CD4-positive, alpha-beta T cell treated with Interleukin-15 for 4 hours (primary cell): ENCODE measurements around the gene CNKSR1.

ENCODE experiments used
- DNase-seq: peaks from one replicate; pipeline ENCODE4 v3.0.0-alpha.2; 2020; ENCODE audit warnings: low spot score

Gene CNKSR1

GRCh38 chr1:26160527-26161414 is 16.5 kb upstream of the CNKSR1 start:
- DNase-seq = no peak

- DNase-seq = no peak
Observed at GRCh38 chr1:26161415-26162219, 15.7 kb upstream of the CNKSR1 start.

GRCh38 chr1:26162220-26162709 is 15.0 kb upstream of the CNKSR1 start:
- DNase-seq = no peak

GRCh38 chr1:26163684-26164035 is 13.6 kb upstream of the CNKSR1 start:
- no peak for DNase-seq

GRCh38 chr1:26164036-26164860 is 13.0 kb upstream of the CNKSR1 start:
- peak; percentile 34 for DNase-seq

- DNase-seq = no peak
Observed at GRCh38 chr1:26164861-26165842, 12.1 kb upstream of the CNKSR1 start.

- no peak for DNase-seq
Observed at GRCh38 chr1:26166719-26167281, 10.5 kb upstream of the CNKSR1 start.

- no peak for DNase-seq
Observed at GRCh38 chr1:26168410-26169197, 8.7 kb upstream of the CNKSR1 start, which contains the start of gene C1orf232. Gene C1orf232, minus strand, starts transcription at chr1:26168963. Its CDS starts 464 bp downstream, at chr1:26168499.

- DNase-seq = no peak
Observed at GRCh38 chr1:26169198-26169554, 8.1 kb upstream of the CNKSR1 start.

GRCh38 chr1:26169669-26170471 is 7.4 kb upstream of the CNKSR1 start, which contains the start of gene ZNF593:
Gene ZNF593, plus strand, starts transcription at chr1:26169908. Its CDS starts 76 bp downstream, at chr1:26169984.
- DNase-seq = peak; percentile 88

- DNase-seq = no peak
Observed at GRCh38 chr1:26170472-26170821, 6.8 kb upstream of the CNKSR1 start.

GRCh38 chr1:26171084-26172072 is 5.9 kb upstream of the CNKSR1 start, which contains the start of gene ZNF593OS:
Gene ZNF593OS, minus strand, starts transcription at chr1:26171832. Its CDS starts 171 bp downstream, at chr1:26171661.
- no peak for DNase-seq

GRCh38 chr1:26175346-26175745 is 1.9 kb upstream of the CNKSR1 start:
- DNase-seq = no peak

- DNase-seq = no peak
Observed at GRCh38 chr1:26180010-26180506, 2.8 kb downstream of the CNKSR1 start.

GRCh38 chr1:26181586-26182382 is 4.5 kb downstream of the CNKSR1 start:
- no peak for DNase-seq

GRCh38 chr1:26182383-26182696 is 5.0 kb downstream of the CNKSR1 start:
- DNase-seq = no peak

- no peak for DNase-seq
Observed at GRCh38 chr1:26184086-26184485, 6.8 kb downstream of the CNKSR1 start.
